Activated T-cell treated with anti-CD3 and anti-CD28 coated beads, Interleukin-2, amount 50 U/mL, for 72 hours (primary cell): ENCODE results near the gene KSR1. TPM values are rescaled to one million over a fixed set of nuclear protein-coding genes. Genes with fewer than 3 reads are reported as not detected.
"Not testable (repeated sequence)": the region's sequence is repeated elsewhere in the genome, so short reads cannot be mapped to it uniquely, and the experiment has no call there.

Experiments used
- ATAC-seq, 2 donors: fragments of 150-1000 bp; cut with Tn5 transposase; replicated peaks in 1 of 2; 2 replicates each; pipeline ENCODE4 v1.10.0; 2021; ENCODE audit warnings: moderate library complexity in 2 of 2, mild to moderate bottlenecking in 1 of 2
- DNase-seq, 2 donors: peaks; one replicate each; pipeline ENCODE4 v3.0.0; 2021 to 2022; ENCODE audit warnings: mixed read lengths in 1 of 2
- H3K27ac Mint-ChIP-seq: one replicate; pipeline ENCODE4 v1.8.0; 2022; ENCODE audit warnings: mild to moderate bottlenecking, moderate library complexity, mixed read lengths
- H3K27me3 Mint-ChIP-seq: one replicate; pipeline ENCODE4 v1.8.0; 2022; ENCODE audit warnings: low read depth, mixed read lengths
- H3K36me3 Mint-ChIP-seq, 2 donors: one replicate each; pipeline ENCODE4 v1.8.0; 2022; ENCODE audit warnings: mixed read lengths in 2 of 2, mild to moderate bottlenecking in 1 of 2; ENCODE audit not compliant: insufficient read depth in 2 of 2
- H3K4me1 Mint-ChIP-seq: one replicate; pipeline ENCODE4 v1.8.0; 2022; ENCODE audit warnings: low read depth, mixed read lengths
- H3K4me3 Mint-ChIP-seq, 2 donors: one replicate each; pipeline ENCODE4 v1.8.0; 2022; ENCODE audit warnings: mild to moderate bottlenecking in 2 of 2, mixed read lengths in 2 of 2, moderate library complexity in 2 of 2
- H3K9me3 Mint-ChIP-seq, 2 donors: one replicate each; pipeline ENCODE4 v1.8.0; 2022; ENCODE audit warnings: mixed read lengths in 2 of 2
- total RNA-seq, 2 donors: library from RNA; stranded (reverse); gene quantifications; one replicate each; pipeline ENCODE4 v1.2.3, GENCODE V29; 2022

The KSR1 gene
- total RNA-seq, 2 donors from 2014 or later = 191 to 296 TPM

DNA sequence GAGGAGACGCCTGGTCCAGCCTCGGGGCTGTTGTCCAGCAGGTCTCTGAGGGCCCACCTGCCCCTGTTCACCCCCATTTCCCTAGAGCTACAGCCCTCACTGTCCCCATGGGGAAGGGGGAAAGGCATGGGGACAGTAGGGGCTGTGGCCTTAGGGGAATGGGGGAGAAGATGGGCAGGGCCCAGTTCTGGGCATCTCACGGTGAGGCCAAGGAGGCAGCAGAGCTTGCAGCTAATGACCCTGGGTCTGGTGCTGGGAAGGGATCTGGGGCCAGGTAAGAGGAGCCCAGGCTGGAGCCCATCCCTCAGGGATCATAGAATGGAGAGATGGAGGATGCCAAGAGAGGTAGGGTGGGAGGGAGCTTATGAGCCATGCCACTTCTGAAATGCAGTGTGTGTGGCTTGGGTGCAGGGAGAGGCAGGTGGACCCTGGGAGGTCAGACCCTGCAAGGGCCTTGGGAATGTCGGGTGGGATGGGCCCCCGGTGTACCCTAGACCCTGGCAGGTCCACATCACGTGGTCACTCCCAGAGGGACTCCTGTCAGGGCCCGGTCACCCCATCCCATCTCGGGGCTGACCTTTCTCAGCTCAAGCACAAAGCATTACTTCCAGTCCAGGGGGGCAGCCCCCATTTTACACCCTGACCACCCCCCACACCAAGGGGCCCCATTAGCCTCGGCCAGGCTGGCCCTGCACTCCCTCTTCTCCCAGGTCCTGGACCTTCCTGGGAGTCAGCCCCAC is 35.9 kb upstream of the KSR1 start:
- DNase-seq = no peak
- Mint-ChIP-seq H3K9me3 (no peaks in the 10 kb centered on the region), H3K4me1 (no peaks in the 10 kb centered on the region)

DNA sequence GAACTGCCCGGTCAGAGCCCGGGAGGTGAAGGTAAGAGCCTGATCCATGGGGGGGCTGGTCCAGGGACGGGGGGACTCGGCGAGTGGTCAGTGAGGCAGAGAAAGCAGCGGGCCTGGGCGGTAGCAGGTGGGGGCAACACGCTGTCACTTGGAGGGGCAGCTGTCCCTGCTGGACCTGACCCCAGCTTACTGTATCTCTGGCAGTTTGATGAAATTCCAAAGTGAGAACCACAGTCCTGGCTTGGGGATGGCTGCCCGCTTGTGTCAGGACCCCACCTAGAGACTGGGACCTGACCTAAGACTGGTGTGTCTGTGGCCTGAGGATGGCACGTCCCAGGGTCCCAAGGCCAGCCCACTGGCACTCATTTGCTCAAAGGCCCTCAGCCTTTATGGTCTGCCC is 35.1 kb upstream of the KSR1 start:
- Mint-ChIP-seq H3K27ac (no peak overlapping the region), H3K27me3 (no peaks in the 10 kb centered on the region), H3K4me1 (no peaks in the 10 kb centered on the region), H3K4me3 (no peak overlapping the region), H3K36me3 (no peaks in the 10 kb centered on the region), H3K9me3 (no peaks in the 10 kb centered on the region)
- no peak for ATAC-seq
- no peak for DNase-seq

More for the DNA sequence above, 35.9 kb upstream of the KSR1 start:
- ATAC-seq = no peak
- no peaks in the 10 kb centered on the region for H3K27me3 Mint-ChIP-seq
- no peak overlapping the region for H3K4me3 Mint-ChIP-seq
- no peak overlapping the region for H3K27ac Mint-ChIP-seq
- H3K36me3 Mint-ChIP-seq = no peaks in the 10 kb centered on the region

DNA sequence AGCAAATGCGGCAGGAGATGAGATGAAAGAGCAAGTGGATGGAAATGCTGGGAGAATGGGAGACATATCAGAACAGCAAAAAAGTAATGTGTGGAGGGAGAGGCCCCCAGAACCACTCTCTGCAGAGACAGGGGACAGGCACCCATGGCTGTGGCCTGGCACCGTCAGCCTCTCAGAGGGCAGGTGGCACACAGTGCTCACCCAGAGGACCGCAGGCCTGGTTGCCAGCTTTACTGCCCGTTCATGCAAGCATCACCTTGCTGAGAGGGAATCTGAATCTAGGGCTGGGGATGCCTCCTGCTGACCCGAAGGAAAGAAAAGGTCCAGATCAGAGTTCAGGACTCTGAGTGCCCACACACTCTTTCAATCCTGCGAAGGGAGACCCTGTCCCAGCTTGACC is 34.6 kb upstream of the KSR1 start:
- H3K27ac Mint-ChIP-seq, H3K4me3 Mint-ChIP-seq, H3K27me3 Mint-ChIP-seq, H3K9me3 Mint-ChIP-seq, ATAC-seq, H3K36me3 Mint-ChIP-seq, H3K4me1 Mint-ChIP-seq, DNase-seq: not testable (repeated sequence)

DNA sequence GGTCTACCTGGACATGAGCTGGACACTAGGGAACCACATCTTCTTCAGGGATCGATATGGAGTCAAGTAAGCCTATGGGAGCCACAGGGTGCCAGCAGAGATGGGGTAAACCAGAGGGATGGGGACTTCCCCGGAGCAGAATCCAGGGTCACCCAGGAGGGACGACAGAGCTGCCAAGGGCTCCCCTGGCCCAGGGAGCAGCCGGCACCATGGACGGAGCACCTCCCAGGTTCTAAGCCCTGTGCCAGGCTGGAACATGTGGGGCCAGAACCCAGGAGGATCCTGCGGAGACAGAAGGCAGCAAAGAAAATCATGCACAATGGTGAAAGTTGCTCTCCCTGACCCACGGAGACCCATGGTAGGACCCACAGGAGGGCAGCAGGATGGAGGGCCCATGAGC is 33.6 kb upstream of the KSR1 start:
- H3K27ac Mint-ChIP-seq = no peak overlapping the region
- no peak overlapping the region for H3K4me3 Mint-ChIP-seq
- ATAC-seq = no peak

DNA sequence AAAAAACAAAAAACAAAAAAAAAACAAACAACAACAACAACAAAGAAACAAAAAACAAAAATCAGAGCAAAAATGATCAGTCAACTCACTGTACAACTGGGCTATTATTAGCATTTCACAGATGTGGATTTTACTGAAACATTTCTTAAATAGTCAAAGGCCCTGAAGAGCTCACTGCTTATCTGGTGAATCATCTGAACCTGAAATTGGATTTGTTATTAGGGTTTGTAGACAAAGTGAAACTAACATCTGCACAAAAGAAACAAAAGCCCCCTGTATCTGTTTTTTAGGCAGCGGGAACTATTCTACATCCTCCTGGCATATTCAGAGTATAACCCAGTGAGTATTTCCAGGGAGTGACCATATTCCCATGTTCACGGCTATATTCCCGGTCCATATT is 32.6 kb upstream of the KSR1 start:
- ATAC-seq = no peak
- H3K9me3 Mint-ChIP-seq = no peaks in the 10 kb centered on the region
- no peak overlapping the region for H3K4me3 Mint-ChIP-seq
- no peaks in the 10 kb centered on the region for H3K4me1 Mint-ChIP-seq
- no peak overlapping the region for H3K27ac Mint-ChIP-seq
- peaks cover 7% of the 10 kb centered on the region for H3K27me3 Mint-ChIP-seq
- no peak for DNase-seq
- H3K36me3 Mint-ChIP-seq = peaks cover 0 to 1% of the 10 kb centered on the region in 2 donors

More for the DNA sequence above, 33.6 kb upstream of the KSR1 start:
- H3K9me3 Mint-ChIP-seq = no peaks in the 10 kb centered on the region
- H3K4me1 Mint-ChIP-seq = no peaks in the 10 kb centered on the region
- peaks cover 6% of the 10 kb centered on the region for H3K27me3 Mint-ChIP-seq
- DNase-seq = no peak
- H3K36me3 Mint-ChIP-seq = no peaks in the 10 kb centered on the region

DNA sequence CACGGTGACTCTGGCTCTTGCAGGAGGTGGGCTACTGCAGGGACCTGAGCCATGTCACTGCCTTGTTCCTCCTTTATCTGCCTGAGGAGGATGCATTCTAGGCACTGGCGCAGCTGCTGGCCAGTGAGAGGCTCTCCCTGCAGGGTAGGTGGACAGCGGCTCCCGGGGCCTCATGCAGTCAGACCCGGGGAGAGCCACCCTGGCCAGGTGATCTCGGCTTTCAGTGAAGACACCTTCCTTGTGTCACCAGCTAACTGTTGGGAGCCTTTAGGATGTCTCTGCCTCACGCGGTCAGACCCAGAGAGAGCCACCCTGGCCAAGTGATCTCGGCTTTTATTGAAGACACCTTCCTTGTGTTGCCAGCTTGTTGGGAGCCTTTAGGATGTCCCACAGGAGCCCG is 31.7 kb upstream of the KSR1 start:
- Mint-ChIP-seq H3K4me1 (no peaks in the 10 kb centered on the region), H3K36me3 (peaks cover 0 to 1% of the 10 kb centered on the region in 2 donors), H3K27ac (no peak overlapping the region), H3K27me3 (peaks cover 7% of the 10 kb centered on the region), H3K4me3 (no peak overlapping the region), H3K9me3 (no peaks in the 10 kb centered on the region)
- DNase-seq = no peak
- no peak for ATAC-seq

DNA sequence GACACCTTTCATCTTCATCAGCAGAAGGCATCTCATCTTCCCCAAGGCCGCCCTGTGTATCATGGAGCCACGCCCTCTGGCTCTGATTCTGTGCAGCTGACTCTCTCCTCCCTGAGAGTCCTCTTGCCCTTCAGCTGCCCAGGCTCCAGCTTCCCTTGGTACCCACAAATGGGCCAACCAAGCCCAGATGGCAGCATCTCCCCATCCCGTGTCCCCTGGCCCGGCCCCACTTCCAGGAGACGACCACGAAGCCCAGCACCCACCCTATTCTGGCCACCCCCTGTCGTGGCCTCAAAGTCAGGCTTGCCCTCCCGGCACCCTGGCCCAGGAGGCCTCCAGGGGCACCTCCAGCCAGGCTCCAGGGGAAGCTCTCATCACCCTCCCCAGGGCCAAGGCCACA is 31.3 kb upstream of the KSR1 start:
- Mint-ChIP-seq H3K27ac (no peak overlapping the region), H3K9me3 (no peaks in the 10 kb centered on the region), H3K4me3 (no peak overlapping the region), H3K27me3 (peaks cover 7% of the 10 kb centered on the region), H3K4me1 (no peaks in the 10 kb centered on the region), H3K36me3 (peaks cover 0 to 1% of the 10 kb centered on the region in 2 donors)
- no peak for DNase-seq
- no peak for ATAC-seq

DNA sequence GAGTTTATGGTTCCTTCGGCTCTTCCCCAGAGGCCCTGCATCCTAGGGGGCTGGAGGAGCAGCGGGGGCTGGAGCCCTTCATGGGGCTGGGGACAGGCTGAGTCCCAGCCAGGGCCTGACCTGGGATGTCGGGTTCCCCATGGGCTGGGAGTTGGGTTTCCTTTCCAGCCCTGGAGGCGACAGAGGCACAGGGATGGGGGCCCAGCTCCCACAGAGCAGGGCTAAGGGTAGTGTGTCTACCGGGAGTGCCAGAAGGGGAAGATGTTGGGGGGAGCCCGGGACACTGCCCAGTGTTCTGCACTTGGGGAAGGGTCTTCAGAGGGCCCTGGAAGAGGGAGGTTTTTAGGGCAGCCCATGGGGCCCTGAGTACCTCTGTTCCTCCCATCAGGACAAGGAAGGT is 30.7 kb upstream of the KSR1 start:
- H3K9me3 Mint-ChIP-seq, ATAC-seq: not testable (repeated sequence)

DNA sequence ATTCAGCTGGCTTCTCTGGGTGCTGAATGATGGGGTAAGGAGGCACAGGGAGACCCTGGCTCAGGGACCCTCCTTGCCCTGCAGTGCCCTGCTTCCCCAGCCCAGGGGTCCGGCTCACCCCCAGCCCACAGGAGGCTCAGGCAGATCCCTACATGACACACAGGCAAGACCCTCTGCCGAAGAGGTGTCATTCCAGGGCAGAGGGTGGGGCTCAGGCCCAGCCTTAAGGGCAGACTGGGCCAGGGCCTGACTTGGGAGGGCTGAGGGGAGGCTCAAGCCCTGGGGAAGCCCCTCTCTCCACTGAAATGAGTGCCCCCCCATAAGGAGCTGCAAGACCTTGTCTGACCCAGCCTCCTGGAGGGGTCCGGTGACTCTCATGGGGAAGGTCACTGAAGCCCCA is 30.3 kb upstream of the KSR1 start:
- no peak overlapping the region for H3K4me3 Mint-ChIP-seq
- peaks cover 0 to 1% of the 10 kb centered on the region in 2 donors for H3K36me3 Mint-ChIP-seq
- peaks cover 7% of the 10 kb centered on the region for H3K27me3 Mint-ChIP-seq
- H3K9me3 Mint-ChIP-seq = no peaks in the 10 kb centered on the region
- H3K4me1 Mint-ChIP-seq = no peaks in the 10 kb centered on the region
- ATAC-seq (no peak), DNase-seq (no peak)
- H3K27ac Mint-ChIP-seq = no peak overlapping the region

More for the DNA sequence above, 30.7 kb upstream of the KSR1 start:
- DNase-seq, H3K4me1 Mint-ChIP-seq, H3K36me3 Mint-ChIP-seq, H3K4me3 Mint-ChIP-seq, H3K27me3 Mint-ChIP-seq, H3K27ac Mint-ChIP-seq: not testable (repeated sequence)

DNA sequence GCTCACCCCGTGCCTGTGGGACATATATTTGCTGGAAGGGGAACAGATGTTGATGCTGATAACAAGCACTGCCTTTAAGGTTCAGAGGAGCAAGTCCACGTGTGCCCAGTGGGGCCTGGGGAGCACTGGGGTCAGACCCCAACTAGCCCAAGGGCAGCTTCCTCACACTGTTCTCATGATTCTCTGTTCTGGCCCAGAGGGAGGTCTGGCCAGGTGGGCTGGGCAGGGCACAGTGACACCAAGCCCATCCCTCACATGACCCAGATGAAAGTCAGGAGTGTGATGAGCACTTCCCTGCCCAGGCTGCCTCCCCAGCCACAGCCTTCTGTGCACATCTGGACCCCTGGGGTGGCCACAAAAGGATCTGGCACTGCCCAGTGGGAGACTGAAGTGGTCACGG is 29.8 kb upstream of the KSR1 start:
- not testable (repeated sequence) for H3K36me3 Mint-ChIP-seq, ATAC-seq, DNase-seq, H3K27ac Mint-ChIP-seq, H3K9me3 Mint-ChIP-seq, H3K4me1 Mint-ChIP-seq, H3K27me3 Mint-ChIP-seq, H3K4me3 Mint-ChIP-seq

DNA sequence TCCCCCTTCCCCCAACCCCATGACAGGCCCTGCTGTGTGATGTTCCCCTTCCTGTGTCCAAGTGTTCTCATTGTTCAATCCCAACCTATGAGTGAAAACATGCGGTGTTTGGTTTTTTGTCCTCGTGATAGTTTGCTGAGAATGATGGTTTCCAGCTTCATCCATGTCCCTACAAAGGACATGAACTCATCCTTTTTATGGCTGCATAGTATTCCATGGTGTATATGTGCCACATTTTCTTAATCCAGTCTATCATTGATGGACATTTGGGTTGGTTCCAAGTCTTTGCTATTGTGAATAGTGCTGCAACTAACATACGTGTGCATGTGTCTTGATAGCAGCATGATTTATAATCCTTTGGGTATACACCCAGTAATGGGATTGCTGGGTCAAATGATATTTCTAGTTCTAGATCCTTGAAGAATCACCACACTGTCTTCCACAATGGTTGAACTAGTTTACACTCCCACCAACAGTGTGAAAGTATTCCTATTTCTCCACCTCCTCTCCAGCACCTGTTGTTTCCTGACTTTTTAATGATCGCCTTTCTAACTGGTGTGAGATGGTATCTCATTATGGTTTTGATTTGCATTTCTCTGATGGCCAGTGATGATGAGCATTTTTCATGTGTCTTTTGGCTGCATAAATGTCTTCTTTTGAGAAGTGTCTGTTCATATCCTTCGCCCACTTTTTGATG is 28.9 kb upstream of the KSR1 start:
- not testable (repeated sequence) for H3K36me3 Mint-ChIP-seq, H3K27me3 Mint-ChIP-seq, H3K27ac Mint-ChIP-seq, H3K9me3 Mint-ChIP-seq, H3K4me1 Mint-ChIP-seq, H3K4me3 Mint-ChIP-seq, DNase-seq, ATAC-seq

DNA sequence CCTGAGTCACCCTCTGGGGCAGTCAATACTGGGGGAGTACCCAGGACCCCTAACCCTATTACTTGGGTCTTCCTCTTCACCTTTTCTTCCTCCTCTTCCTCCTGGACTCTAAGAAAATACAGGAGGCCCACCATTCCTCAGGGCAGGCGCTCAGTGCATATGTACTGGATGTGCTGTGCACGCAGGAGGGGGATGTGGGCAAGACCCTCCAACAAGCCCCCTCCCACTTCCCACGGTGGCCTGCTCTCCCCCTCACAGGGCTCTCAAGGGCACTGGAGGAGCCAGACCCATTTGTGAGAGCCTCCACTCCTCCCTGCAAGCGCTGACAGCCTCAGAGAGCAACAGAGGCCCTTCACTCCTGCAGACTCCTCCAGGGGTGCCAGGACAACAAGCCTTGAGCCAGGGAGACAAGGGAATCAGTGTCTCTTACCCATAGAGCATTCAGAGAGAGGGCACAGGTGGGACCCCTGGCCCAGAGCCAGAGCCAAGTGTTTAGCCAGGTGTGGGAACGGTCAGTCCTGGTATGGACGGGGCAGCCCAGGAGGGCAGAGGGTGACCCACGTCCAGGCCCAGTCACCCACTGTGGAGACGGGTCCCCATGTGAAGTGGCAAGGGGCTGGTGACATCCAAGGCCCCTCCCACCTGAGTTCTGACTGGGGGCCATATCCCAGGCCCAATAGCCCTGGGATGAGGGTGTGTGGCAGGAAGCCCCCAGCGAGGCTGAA is 27.3 kb upstream of the KSR1 start:
- H3K27ac Mint-ChIP-seq = no peak overlapping the region
- ATAC-seq = no peak
- DNase-seq = no peak
- H3K4me1 Mint-ChIP-seq = no peaks in the 10 kb centered on the region
- H3K27me3 Mint-ChIP-seq = peaks cover 7% of the 10 kb centered on the region
- peaks cover 0 to 1% of the 10 kb centered on the region in 2 donors for H3K36me3 Mint-ChIP-seq
- no peaks in the 10 kb centered on the region for H3K9me3 Mint-ChIP-seq
- H3K4me3 Mint-ChIP-seq = no peak overlapping the region

DNA sequence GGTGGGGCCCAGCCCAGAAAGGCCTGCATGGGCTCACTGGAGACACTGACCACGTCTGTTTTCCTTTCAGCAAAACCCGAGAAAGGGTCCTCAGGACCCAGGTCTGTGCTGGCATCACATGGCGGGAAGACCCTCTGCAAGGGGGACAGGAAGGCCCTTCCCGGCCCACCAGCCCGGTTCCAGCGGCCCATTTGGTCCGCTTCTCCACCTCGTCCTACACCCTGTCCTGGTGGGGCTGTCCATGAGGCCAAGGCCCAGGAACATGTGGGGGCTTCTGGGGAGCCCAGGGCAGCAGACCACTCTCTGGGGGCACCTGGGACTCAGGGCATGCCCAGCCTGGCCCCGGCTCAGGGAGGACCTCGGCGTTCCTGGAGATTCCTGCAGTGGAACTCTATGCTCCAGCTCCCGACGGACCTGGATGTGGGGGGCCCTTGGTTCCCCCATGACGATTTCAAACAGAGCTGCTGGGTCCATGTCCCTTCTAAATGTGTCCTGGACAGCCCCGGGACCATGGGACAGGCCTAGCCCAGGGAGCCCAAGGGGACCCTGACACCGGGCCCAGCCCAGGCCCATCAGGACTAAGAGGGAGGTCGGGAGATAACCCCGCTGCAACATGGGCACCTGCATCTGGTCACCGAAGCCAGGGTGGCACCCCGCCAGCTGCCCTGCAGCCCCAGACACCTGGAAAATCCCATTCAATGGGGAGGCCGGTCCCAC is 26.4 kb upstream of the KSR1 start:
- Mint-ChIP-seq H3K9me3 (no peaks in the 10 kb centered on the region), H3K36me3 (peaks cover 0 to 1% of the 10 kb centered on the region in 2 donors), H3K27me3 (peaks cover 7% of the 10 kb centered on the region), H3K4me3 (no peak overlapping the region), H3K27ac (no peak overlapping the region), H3K4me1 (no peaks in the 10 kb centered on the region)
- no peak for DNase-seq
- ATAC-seq = no peak
